ENCODE results near the gene RYR2.
A peak's percentile ranks its signal among the peaks of the same experiment; 100 is the strongest.

Gene RYR2

GRCh38 chr1:237556911-237557310, 514.9 kb downstream of the RYR2 start:
- Histone ChIP-seq H2AFZ (ENCODE audit: low read length) (no peak overlapping the region), H3K9me3 (ENCODE audit: low read length) (no peaks in the 10 kb centered on the region), H3F3A (ENCODE audit: insufficient read depth, low read length) (no peaks in the 10 kb centered on the region), H3K4me3 (ENCODE audit: low read depth, low read length, poor library complexity, severe bottlenecking) (no peak overlapping the region), H3K9ac (ENCODE audit: low read length) (no peak overlapping the region), H3K27ac (ENCODE audit: low read depth, low read length, poor library complexity, severe bottlenecking) (no peak overlapping the region), H3K27me3 (ENCODE audit: insufficient read depth, low read length) (no peaks in the 10 kb centered on the region), H3K36me3 (ENCODE audit: insufficient read depth, low read length) (no peaks in the 10 kb centered on the region), H3K79me2 (ENCODE audit: insufficient read depth, low read length) (no peaks in the 10 kb centered on the region), H3K9me2 (ENCODE audit: low read depth, low read length) (no peaks in the 10 kb centered on the region), H4K20me1 (ENCODE audit: insufficient read depth, low read length) (no peaks in the 10 kb centered on the region), H3K4me2 (ENCODE audit: low read length) (no peak overlapping the region), H3K4me1 (ENCODE audit: insufficient read depth, low read length, severe bottlenecking) (no peaks in the 10 kb centered on the region)
- no peak for TF ChIP-seq CTCF (IDR thresholded peaks at IDR 0.05; ENCODE audit: low read length)
- no peak for TF ChIP-seq EZH2 (IDR thresholded peaks at IDR 0.05; ENCODE audit: borderline replicate concordance, low read length)

GRCh38 chr1:237562242-237562823, 520.3 kb downstream of the RYR2 start:
- H3K4me3 ChIP-seq (ENCODE audit: low read depth, low read length, poor library complexity, severe bottlenecking) = no peak overlapping the region
- H4K20me1 ChIP-seq (ENCODE audit: insufficient read depth, low read length) = no peaks in the 10 kb centered on the region
- no peaks in the 10 kb centered on the region for H3K4me1 ChIP-seq (ENCODE audit: insufficient read depth, low read length, severe bottlenecking)
- H3K4me2 ChIP-seq (ENCODE audit: low read length) = no peak overlapping the region
- no peak overlapping the region for H2AFZ ChIP-seq (ENCODE audit: low read length)
- no peak overlapping the region for H3K9ac ChIP-seq (ENCODE audit: low read length)
- H3K79me2 ChIP-seq (ENCODE audit: insufficient read depth, low read length) = no peaks in the 10 kb centered on the region
- no peaks in the 10 kb centered on the region for H3F3A ChIP-seq (ENCODE audit: insufficient read depth, low read length)
- no peaks in the 10 kb centered on the region for H3K9me2 ChIP-seq (ENCODE audit: low read depth, low read length)
- no peaks in the 10 kb centered on the region for H3K9me3 ChIP-seq (ENCODE audit: low read length)
- TF ChIP-seq CTCF (IDR thresholded peaks at IDR 0.05; ENCODE audit: low read length) (peak; percentile 64), EZH2 (IDR thresholded peaks at IDR 0.05; ENCODE audit: borderline replicate concordance, low read length) (no peak)
- H3K36me3 ChIP-seq (ENCODE audit: insufficient read depth, low read length) = no peaks in the 10 kb centered on the region
- no peak overlapping the region for H3K27ac ChIP-seq (ENCODE audit: low read depth, low read length, poor library complexity, severe bottlenecking)
- H3K27me3 ChIP-seq (ENCODE audit: insufficient read depth, low read length) = no peaks in the 10 kb centered on the region

GRCh38 chr1:237565236-237565635, 523.3 kb downstream of the RYR2 start:
- Histone ChIP-seq H3K4me2 (ENCODE audit: low read length) (no peak overlapping the region), H3K36me3 (ENCODE audit: insufficient read depth, low read length) (no peaks in the 10 kb centered on the region), H3K9me3 (ENCODE audit: low read length) (no peaks in the 10 kb centered on the region), H2AFZ (ENCODE audit: low read length) (no peak overlapping the region), H3K9ac (ENCODE audit: low read length) (no peak overlapping the region), H3K27me3 (ENCODE audit: insufficient read depth, low read length) (no peaks in the 10 kb centered on the region), H3K4me1 (ENCODE audit: insufficient read depth, low read length, severe bottlenecking) (no peaks in the 10 kb centered on the region), H3K79me2 (ENCODE audit: insufficient read depth, low read length) (no peaks in the 10 kb centered on the region), H3K9me2 (ENCODE audit: low read depth, low read length) (no peaks in the 10 kb centered on the region), H3K27ac (ENCODE audit: low read depth, low read length, poor library complexity, severe bottlenecking) (no peak overlapping the region), H4K20me1 (ENCODE audit: insufficient read depth, low read length) (no peaks in the 10 kb centered on the region), H3F3A (ENCODE audit: insufficient read depth, low read length) (no peaks in the 10 kb centered on the region), H3K4me3 (ENCODE audit: low read depth, low read length, poor library complexity, severe bottlenecking) (no peak overlapping the region)
- TF ChIP-seq EZH2 (IDR thresholded peaks at IDR 0.05; ENCODE audit: borderline replicate concordance, low read length) (no peak), CTCF (IDR thresholded peaks at IDR 0.05; ENCODE audit: low read length) (no peak)
